Measurements from ENCODE around the gene RPL26. TPM values are rescaled to one million over a fixed set of nuclear protein-coding genes. Genes with fewer than 3 reads are reported as not detected.
A peak's percentile ranks its signal among the peaks of the same experiment; 100 is the strongest.

The RPL26 gene
- total and polyA plus RNA-seq, 2 donors (not counting 3 experiments of a cell fraction or from before 2014, with no cell fraction given) = 1,805 to 2,229 TPM

- Histone ChIP-seq H4K20me1 (replicated peaks; ENCODE audit: control insufficient read depth, extremely low read depth, insufficient read depth, low read length) (no peaks in the 10 kb centered on the region), H3K4me1 (ENCODE audit: control insufficient read depth, extremely low read depth, insufficient read depth, low read length) (peaks cover 27% of the 10 kb centered on the region), H3K36me3 (ENCODE audit: control insufficient read depth in 2 of 2, extremely low read depth in 1 of 2, insufficient read depth in 2 of 2, low read length in 2 of 2) (peaks cover 22 to 30% of the 10 kb centered on the region in 2 experiments), H2AFZ (ENCODE audit: low read depth, low read length) (peak within 1 kb of the TSS; percentile 13), H3K27me3 (ENCODE audit: control insufficient read depth in 2 of 2, insufficient read depth in 2 of 2, low read length in 2 of 2) (no peaks in the 10 kb centered on the region), H3K4me2 (ENCODE audit: insufficient read depth, low read length) (peak within 1 kb of the TSS; percentile 82), H3K27ac (ENCODE audit: insufficient read depth, low read depth, low read length) (peak within 1 kb of the TSS; percentile 75), H3K4me3 (replicated peaks in 1 of 3; ENCODE audit: insufficient read depth in 1 of 3, low read depth in 1 of 3, low read length in 3 of 3) (peak within 1 kb of the TSS; percentile 45 to 71 (median 64)), H3K9ac (replicated peaks; ENCODE audit: extremely low read depth, insufficient read depth, low read length) (peak within 1 kb of the TSS; percentile 78), H3K9me3 (replicated peaks; ENCODE audit: control insufficient read depth, insufficient read depth, low read length) (no peaks in the 10 kb centered on the region), H3K79me2 (ENCODE audit: control insufficient read depth, insufficient read depth, low read length) (peaks cover 31% of the 10 kb centered on the region), H3K9me1 (replicated peaks; ENCODE audit: control insufficient read depth, extremely low read depth, insufficient read depth, low read length) (no peaks in the 10 kb centered on the region)
- intact Hi-C loops (cut with micrococcal nuclease) = loop anchor here (1.0 kb wide), 3 partner anchors 16 to 66 kb away; partner anchors contain the start of gene ARHGEF15
- CTCF ChIA-PET = interaction anchor here (1.1 to 3.3 kb wide), 10 partner anchors 14 to 121 kb away, joined by 3 to 39 read pairs (median 6); partner anchors contain the start of gene SLC25A35
- TF ChIP-seq MYC (IDR thresholded peaks at IDR 0.05; ENCODE audit: low read depth, low read length) (no peak), CTCF (IDR thresholded peaks at IDR 0.05; ENCODE audit: extremely low read depth in 1 of 2, insufficient read depth in 1 of 2, low read depth in 1 of 2, low read length in 2 of 2) (peak; percentile 65 to 90), POLR2A (IDR thresholded peaks at IDR 0.05; ENCODE audit: low read depth, low read length) (peak; percentile 97), FOS (IDR thresholded peaks at IDR 0.05; ENCODE audit: borderline replicate concordance, insufficient read depth, low read length) (no peak), POLR2AphosphoS5 (IDR thresholded peaks at IDR 0.05; ENCODE audit: insufficient read depth, low read depth, low read length) (peak; percentile 100)
- POLR2A ChIA-PET = interaction anchor here (1.0 to 2.9 kb wide), 7 partner anchors 16 to 129 kb away, joined by 3 to 21 read pairs (median 4); partner anchors contain the start of genes CTC1 and RANGRF
- FAIRE-seq (peak; percentile 88), DNase-seq (ENCODE audit: low read depth, low spot score) (peak; percentile 92)
- dilution Hi-C loops (cut with MboI; ENCODE audit: extremely low pct_ligation_motif_present, low sequenced_read_pairs) = no loop called here
- BruUV-seq (replicated peaks) = TSS peak; percentile 11
Measured at GRCh38 chr17:8376271-8377067, 6.5 kb downstream of the RPL26 start, which contains the start of gene KRABD2. Gene KRABD2 (minus strand): TSS chr17:8376704.

All from endothelial cell of umbilical vein (primary cell).